ENCODE results near the gene RBPJ. TPM values are rescaled to one million over a fixed set of nuclear protein-coding genes. Genes with fewer than 3 reads are reported as not detected.

The RBPJ gene
- total RNA-seq, 1 donor from 2014 or later, result 51.4 TPM

DNA sequence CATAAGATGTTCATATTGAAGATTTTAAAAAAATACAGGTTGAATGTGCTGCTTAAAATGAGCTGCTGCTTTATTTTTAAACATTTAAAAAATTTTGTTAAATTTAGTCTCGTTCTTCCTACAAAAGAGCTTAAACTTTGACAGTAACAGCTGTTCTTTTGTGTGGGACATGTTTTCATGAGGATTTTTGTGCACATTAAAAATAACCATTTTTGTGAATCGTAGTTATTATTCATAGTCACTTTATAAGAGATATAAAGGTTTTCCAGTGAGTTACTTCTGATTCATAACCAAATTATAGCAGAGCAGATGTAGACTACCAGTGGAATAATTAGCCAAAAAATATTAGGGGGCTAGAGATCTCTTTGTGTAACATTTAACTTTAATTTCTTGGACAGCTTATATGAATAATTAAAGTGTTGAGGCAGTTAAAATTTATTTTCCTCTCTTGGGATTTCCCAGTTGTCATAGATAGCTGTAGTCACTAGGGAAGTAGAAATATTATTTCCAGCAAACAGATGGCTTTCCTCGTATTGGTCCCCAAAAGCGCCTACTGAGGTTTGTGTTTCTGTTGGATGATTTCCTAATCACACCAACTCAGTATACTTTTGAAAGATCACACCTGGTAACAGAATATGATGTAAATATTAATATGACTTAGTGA lies 24.2 kb downstream of the RBPJ start:
- no peaks in the 10 kb centered on the region for H3K27me3 Mint-ChIP-seq
- intact Hi-C loops (cut with micrococcal nuclease), result no loop called here
- H3K4me3 Mint-ChIP-seq, result no peak overlapping the region
- ATAC-seq (ENCODE audit: low read depth) (no peak), DNase-seq (no peak)
- peaks cover 49% of the 10 kb centered on the region for H3K4me1 Mint-ChIP-seq
- no peaks in the 10 kb centered on the region for H3K9me3 Mint-ChIP-seq
- ChIA-PET CTCF (no interaction called here), POLR2A (no interaction called here)
- TF ChIP-seq, protein P1, sequence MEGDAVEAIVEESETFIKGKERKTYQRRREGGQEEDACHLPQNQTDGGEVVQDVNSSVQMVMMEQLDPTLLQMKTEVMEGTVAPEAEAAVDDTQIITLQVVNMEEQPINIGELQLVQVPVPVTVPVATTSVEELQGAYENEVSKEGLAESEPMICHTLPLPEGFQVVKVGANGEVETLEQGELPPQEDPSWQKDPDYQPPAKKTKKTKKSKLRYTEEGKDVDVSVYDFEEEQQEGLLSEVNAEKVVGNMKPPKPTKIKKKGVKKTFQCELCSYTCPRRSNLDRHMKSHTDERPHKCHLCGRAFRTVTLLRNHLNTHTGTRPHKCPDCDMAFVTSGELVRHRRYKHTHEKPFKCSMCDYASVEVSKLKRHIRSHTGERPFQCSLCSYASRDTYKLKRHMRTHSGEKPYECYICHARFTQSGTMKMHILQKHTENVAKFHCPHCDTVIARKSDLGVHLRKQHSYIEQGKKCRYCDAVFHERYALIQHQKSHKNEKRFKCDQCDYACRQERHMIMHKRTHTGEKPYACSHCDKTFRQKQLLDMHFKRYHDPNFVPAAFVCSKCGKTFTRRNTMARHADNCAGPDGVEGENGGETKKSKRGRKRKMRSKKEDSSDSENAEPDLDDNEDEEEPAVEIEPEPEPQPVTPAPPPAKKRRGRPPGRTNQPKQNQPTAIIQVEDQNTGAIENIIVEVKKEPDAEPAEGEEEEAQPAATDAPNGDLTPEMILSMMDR (IDR thresholded peaks at IDR 0.05), result no peak
- peaks cover 5% of the 10 kb centered on the region for H3K36me3 Mint-ChIP-seq (ENCODE audit: low read depth)
- H3K27ac Mint-ChIP-seq, result no peak overlapping the region

DNA sequence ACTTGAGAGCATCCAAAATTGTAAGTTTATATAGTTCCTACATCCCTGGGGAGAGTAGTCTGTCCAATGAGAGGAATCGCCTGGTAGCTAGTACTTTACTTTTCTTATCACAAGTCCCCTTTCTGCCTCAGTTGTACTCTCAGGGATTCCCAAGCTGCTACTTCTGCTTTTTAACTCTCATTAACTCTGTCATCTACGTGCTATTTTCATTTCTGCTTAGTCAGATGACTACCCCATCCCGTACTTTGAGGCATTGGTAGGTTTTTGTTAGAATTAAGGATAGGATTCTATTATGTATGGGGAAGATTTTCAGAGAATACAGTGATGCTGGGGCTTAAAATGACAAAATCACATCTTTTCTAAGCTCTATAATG lies 24.7 kb downstream of the RBPJ start:
- ChIA-PET CTCF (no interaction called here), POLR2A (no interaction called here)
- no peak for DNase-seq
- intact Hi-C loops (cut with micrococcal nuclease), result no loop called here
- Mint-ChIP-seq H3K4me3 (no peak overlapping the region), H3K27me3 (no peaks in the 10 kb centered on the region), H3K36me3 (ENCODE audit: low read depth) (peaks cover 5% of the 10 kb centered on the region), H3K9me3 (no peaks in the 10 kb centered on the region), H3K27ac (no peak overlapping the region), H3K4me1 (peaks cover 47% of the 10 kb centered on the region)
- TF ChIP-seq, protein P1 (IDR thresholded peaks at IDR 0.05), result no peak
- ATAC-seq (ENCODE audit: low read depth), result peak; percentile 28

DNA sequence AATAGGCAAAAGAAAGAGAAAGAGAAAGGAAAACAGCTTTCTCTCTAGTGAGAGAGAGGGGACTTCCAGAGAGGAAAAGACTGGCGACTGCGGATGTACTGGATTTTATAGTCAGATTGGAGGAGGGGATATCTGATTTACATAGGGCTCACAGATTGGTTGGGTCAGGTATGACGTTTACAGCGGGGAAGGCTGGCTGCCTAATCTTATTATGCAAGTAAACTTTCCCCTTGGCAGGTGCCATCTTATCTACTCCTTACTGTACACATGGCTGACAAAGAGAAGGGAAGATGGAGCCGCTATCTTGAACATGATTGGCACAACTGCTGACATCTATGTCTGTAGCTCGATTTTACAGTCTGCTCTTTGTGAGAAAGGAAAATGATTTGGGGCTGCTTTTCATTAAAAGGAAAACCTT lies 25.4 kb downstream of the RBPJ start:
- H3K4me1 Mint-ChIP-seq, result peaks cover 46% of the 10 kb centered on the region
- intact Hi-C loops (cut with micrococcal nuclease), result no loop called here

DNA sequence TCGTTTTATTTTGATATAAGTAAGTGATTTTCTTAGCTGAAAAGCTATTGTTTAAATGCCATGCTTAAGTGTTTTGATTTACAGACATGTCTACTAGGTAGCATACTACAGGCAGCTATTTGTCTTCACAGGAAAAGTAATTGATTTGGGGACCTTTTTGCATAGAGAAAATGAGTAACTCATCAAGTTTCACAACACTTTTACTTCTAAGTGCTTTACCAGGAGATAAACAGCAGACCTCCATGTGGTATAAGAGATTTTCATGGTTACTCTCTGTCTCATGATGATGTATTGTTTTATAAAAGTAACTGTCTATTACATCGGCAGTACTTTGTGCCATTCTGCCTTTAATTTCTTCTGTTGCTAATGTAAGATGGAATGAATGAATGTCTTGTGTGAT lies 28.7 kb downstream of the RBPJ start:
- no peaks in the 10 kb centered on the region for H3K27me3 Mint-ChIP-seq
- intact Hi-C loops (cut with micrococcal nuclease), result no loop called here
- DNase-seq (no peak), ATAC-seq (ENCODE audit: low read depth) (no peak)
- H3K27ac Mint-ChIP-seq, result no peak overlapping the region
- peaks cover 5% of the 10 kb centered on the region for H3K36me3 Mint-ChIP-seq (ENCODE audit: low read depth)
- peaks cover 38% of the 10 kb centered on the region for H3K4me1 Mint-ChIP-seq
- ChIA-PET CTCF (no interaction called here), POLR2A (no interaction called here)
- no peaks in the 10 kb centered on the region for H3K9me3 Mint-ChIP-seq
- no peak overlapping the region for H3K4me3 Mint-ChIP-seq
- TF ChIP-seq, protein P1 (IDR thresholded peaks at IDR 0.05), result no peak

More for the DNA sequence above, 25.4 kb downstream of the RBPJ start:
- Mint-ChIP-seq H3K9me3 (no peaks in the 10 kb centered on the region), H3K27me3 (no peaks in the 10 kb centered on the region), H3K27ac (no peak overlapping the region), H3K4me3 (no peak overlapping the region), H3K36me3 (ENCODE audit: low read depth) (peaks cover 5% of the 10 kb centered on the region)
- DNase-seq (no peak), ATAC-seq (ENCODE audit: low read depth) (no peak)
- CTCF ChIA-PET, result no interaction called here
- TF ChIP-seq, protein P1 (IDR thresholded peaks at IDR 0.05), result no peak
- POLR2A ChIA-PET, result no interaction called here

DNA sequence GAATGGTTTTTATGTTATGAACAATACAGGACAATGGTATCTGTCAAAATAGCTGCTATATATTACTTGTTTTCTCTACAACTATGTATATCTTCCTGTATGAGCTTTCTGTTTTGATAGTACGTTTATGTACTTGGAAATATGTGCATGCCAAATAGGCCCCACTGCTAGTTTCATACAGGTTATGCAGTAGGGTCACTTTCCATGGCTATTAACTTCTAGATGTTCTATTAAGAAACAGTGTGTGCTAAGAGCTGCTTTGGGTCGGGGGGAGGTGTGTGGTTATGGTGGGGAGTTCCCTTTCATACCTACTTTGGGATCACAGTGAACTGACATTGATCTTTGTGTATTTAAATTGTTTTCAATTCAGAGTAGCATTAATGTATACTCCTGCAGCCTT lies 30.9 kb downstream of the RBPJ start:
- Mint-ChIP-seq H3K36me3 (ENCODE audit: low read depth) (peaks cover 5% of the 10 kb centered on the region), H3K4me3 (no peak overlapping the region), H3K4me1 (peaks cover 21% of the 10 kb centered on the region), H3K9me3 (no peaks in the 10 kb centered on the region), H3K27ac (no peak overlapping the region), H3K27me3 (no peaks in the 10 kb centered on the region)
- intact Hi-C loops (cut with micrococcal nuclease), result no loop called here
- CTCF ChIA-PET, result interaction anchor here (2.3 kb wide), 1 partner anchor 21 kb away, joined by 5 read pairs; no protein-coding TSS in a partner anchor
- TF ChIP-seq, protein P1 (IDR thresholded peaks at IDR 0.05), result no peak
- POLR2A ChIA-PET, result no interaction called here
- ATAC-seq (ENCODE audit: low read depth) (no peak), DNase-seq (no peak)
